Esophagus muscularis mucosa (tissue), 4 donors: Measurements from ENCODE around the gene FGF5.

Experiments used
- CTCF ChIP-seq, 3 experiments: fragments of 200-600 bp in 2 of 3; fragments of 450-650 bp in 1 of 3; sonication (generic) in 2 of 3; IDR thresholded peaks; one replicate each; pipeline ENCODE4 v1.5.1; 2017 to 2019; ENCODE audit warnings: antibody characterized with exemption in 3 of 3, mild to moderate bottlenecking in 2 of 3, moderate library complexity in 1 of 3
- EP300 ChIP-seq: sonication (generic); formaldehyde crosslinking; IDR thresholded peaks from one replicate; pipeline ENCODE4 v1.6.1; 2017; ENCODE audit warnings: antibody characterized with exemption
- POLR2A ChIP-seq: fragments of 450-650 bp; IDR thresholded peaks from one replicate; pipeline ENCODE4 v1.6.1; 2017; ENCODE audit warnings: antibody characterized with exemption, moderate library complexity, mild to moderate bottlenecking, low read depth
- POLR2AphosphoS5 ChIP-seq, 2 donors: sonication (generic); formaldehyde crosslinking; IDR thresholded peaks; one replicate each; pipeline ENCODE4 v1.6.1; 2017; ENCODE audit warnings: antibody characterized with exemption in 2 of 2

- no peak for TF ChIP-seq POLR2A
- TF ChIP-seq POLR2AphosphoS5 (IDR thresholded peaks at IDR 0.05): no peak
- TF ChIP-seq CTCF (IDR thresholded peaks at IDR 0.05): no peak
- TF ChIP-seq EP300: no peak
These were observed 2.2 kb upstream of the FGF5 start for GRCh38 chr4:80264352-80264647.
